A673 (cell line): ENCODE measurements around the gene OR2AT4. TPM values are rescaled to one million over a fixed set of nuclear protein-coding genes. Genes with fewer than 3 reads are reported as not detected.
A peak's percentile ranks its signal among the peaks of the same experiment; 100 is the strongest.

Source experiments
- BruUV-seq: library from RNA; stranded (reverse); fragments of 400-500 nt; replicated peaks from 2 replicates; lab custom pipeline; 2021; lab: Mats Ljungman, UMichigan
- CTCF ChIA-PET: fragments of 300-600 bp; sonication (Branson Sonifier 250); formaldehyde crosslinking; loops from one replicate; lab custom pipeline; 2022; ENCODE audit warnings: antibody characterized with exemption; lab: Charles Lee
- POLR2A ChIA-PET: fragments of 300-600 bp; sonication (Branson Sonifier 250); formaldehyde crosslinking; loops from one replicate; lab custom pipeline; 2022; ENCODE audit warnings: antibody characterized with exemption; ENCODE audit not compliant: low non-redundant PET; lab: Charles Lee
- DNase-seq: peaks from one replicate; pipeline ENCODE4 v3.0.0-alpha.2; 2015; ENCODE audit warnings: low spot score
- H3K27ac ChIP-seq: fragments of 200-600 bp; sonication (generic); 2 replicates; pipeline ENCODE4 v1.5.1; 2016; ENCODE audit warnings: mixed run types, low read depth, mild to moderate bottlenecking, mixed read lengths, antibody characterized with exemption, low read length; ENCODE audit not compliant: poor library complexity, severe bottlenecking
- H3K27me3 ChIP-seq: fragments of 200-600 bp; sonication (generic); replicated peaks from 2 replicates; pipeline ENCODE4 v1.6.1; 2017; ENCODE audit warnings: mixed run types, low read depth, mild to moderate bottlenecking, mixed read lengths, antibody characterized with exemption, low read length; ENCODE audit not compliant: insufficient read depth, poor library complexity
- H3K36me3 ChIP-seq: fragments of 200-600 bp; sonication (generic); 2 replicates; pipeline ENCODE4 v1.6.1; 2016; ENCODE audit warnings: mixed run types, mild to moderate bottlenecking, mixed read lengths, antibody characterized with exemption, low read length; ENCODE audit not compliant: insufficient read depth, poor library complexity, severe bottlenecking
- H3K4me1 ChIP-seq: fragments of 200-600 bp; sonication (generic); 2 replicates; pipeline ENCODE4 v1.6.1; 2017; ENCODE audit warnings: mixed run types, mild to moderate bottlenecking, mixed read lengths, antibody characterized with exemption, low read length; ENCODE audit not compliant: insufficient read depth, poor library complexity, severe bottlenecking
- H3K4me3 ChIP-seq: fragments of 200-600 bp; sonication (generic); 2 replicates; pipeline ENCODE4 v1.5.1; 2016; ENCODE audit warnings: low read depth, mixed run types, mild to moderate bottlenecking, mixed read lengths, low read length; ENCODE audit not compliant: poor library complexity, severe bottlenecking
- H3K9me3 ChIP-seq: fragments of 200-600 bp; sonication (generic); 2 replicates; pipeline ENCODE4 v1.6.1; 2016; ENCODE audit warnings: mixed run types, low read depth, mild to moderate bottlenecking, mixed read lengths, antibody characterized with exemption, low read length; ENCODE audit not compliant: poor library complexity, severe bottlenecking
- EZH2 ChIP-seq: fragments of 200-600 bp; sonication (generic); IDR thresholded peaks from 2 replicates; pipeline ENCODE4 v1.6.1; 2017; ENCODE audit warnings: borderline replicate concordance, low read depth, mild to moderate bottlenecking, mixed read lengths, antibody characterized with exemption, low read length; ENCODE audit not compliant: poor library complexity, severe bottlenecking
- intact Hi-C: fragments of 100-400 bp; cut with micrococcal nuclease; formaldehyde crosslinking; loops from one replicate; pipeline ENCODE4 v1.10.0; 2022; ENCODE audit not compliant: unreplicated experiment
- total RNA-seq: library from RNA; stranded (reverse); gene quantifications from 2 replicates; pipeline ENCODE4 v1.2.3, GENCODE V29; 2021
- TF ChIP-seq, protein P1 (sequence below): fragments of 300-800, 200-600 bp; sonication (generic); conservative IDR thresholded peaks from 2 replicates; pipeline ENCODE4 v1.5.1; 2017; ENCODE audit warnings: low read depth, mild to moderate bottlenecking, antibody characterized with exemption, low read length, moderate library complexity, mixed read lengths

Gene OR2AT4
- total RNA-seq, 1 experiment from 2014 or later = not detected

GRCh38 chr11:75105462-75105925 lies 8.8 kb upstream of the OR2AT4 start:
- peaks cover 3% of the 10 kb centered on the region for H3K27me3 ChIP-seq
- no peak overlapping the region for H3K27ac ChIP-seq
- ChIA-PET POLR2A (no interaction called here), CTCF (no interaction called here)
- H3K36me3 ChIP-seq = no peaks in the 10 kb centered on the region
- no TSS peak for BruUV-seq
- no peaks in the 10 kb centered on the region for H3K4me1 ChIP-seq
- H3K9me3 ChIP-seq = no peaks in the 10 kb centered on the region
- intact Hi-C loops = no loop called here
- DNase-seq = peak; percentile 87
- no peak overlapping the region for H3K4me3 ChIP-seq
- TF ChIP-seq, protein P1, sequence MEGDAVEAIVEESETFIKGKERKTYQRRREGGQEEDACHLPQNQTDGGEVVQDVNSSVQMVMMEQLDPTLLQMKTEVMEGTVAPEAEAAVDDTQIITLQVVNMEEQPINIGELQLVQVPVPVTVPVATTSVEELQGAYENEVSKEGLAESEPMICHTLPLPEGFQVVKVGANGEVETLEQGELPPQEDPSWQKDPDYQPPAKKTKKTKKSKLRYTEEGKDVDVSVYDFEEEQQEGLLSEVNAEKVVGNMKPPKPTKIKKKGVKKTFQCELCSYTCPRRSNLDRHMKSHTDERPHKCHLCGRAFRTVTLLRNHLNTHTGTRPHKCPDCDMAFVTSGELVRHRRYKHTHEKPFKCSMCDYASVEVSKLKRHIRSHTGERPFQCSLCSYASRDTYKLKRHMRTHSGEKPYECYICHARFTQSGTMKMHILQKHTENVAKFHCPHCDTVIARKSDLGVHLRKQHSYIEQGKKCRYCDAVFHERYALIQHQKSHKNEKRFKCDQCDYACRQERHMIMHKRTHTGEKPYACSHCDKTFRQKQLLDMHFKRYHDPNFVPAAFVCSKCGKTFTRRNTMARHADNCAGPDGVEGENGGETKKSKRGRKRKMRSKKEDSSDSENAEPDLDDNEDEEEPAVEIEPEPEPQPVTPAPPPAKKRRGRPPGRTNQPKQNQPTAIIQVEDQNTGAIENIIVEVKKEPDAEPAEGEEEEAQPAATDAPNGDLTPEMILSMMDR = no peak
- no peak for TF ChIP-seq EZH2

DNA sequence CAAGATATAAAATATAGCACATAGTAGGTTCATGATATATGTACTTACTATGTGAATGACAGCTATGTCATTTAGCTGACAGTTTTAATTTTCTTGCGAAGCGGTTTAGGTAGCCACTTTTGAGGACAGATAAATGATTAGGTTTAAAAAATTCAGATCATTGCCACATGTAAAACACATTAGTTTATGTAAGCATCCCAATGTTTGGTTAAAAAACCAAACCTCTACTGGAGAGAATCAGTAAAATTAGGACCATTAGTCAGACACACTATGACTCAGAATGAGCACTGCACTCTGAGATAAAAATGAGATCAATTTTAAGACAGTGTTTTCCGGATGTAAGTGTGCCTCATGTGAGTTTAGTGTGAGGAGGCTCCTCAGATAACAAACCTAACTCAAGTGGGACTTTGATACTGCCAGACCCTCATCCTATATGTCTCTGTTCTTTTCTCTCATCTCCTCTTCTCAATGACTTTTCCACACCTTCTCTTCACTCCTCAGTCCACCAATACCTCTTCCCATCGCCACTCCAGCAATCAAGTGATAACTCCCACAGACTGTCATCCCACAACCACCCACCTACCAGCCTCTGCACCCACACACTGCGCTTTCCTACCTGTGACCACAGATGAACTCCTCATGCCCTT lies 6.8 kb upstream of the OR2AT4 start:
- peak; percentile 12 for DNase-seq
- no peaks in the 10 kb centered on the region for H3K36me3 ChIP-seq
- no peak overlapping the region for H3K4me3 ChIP-seq
- peaks cover 3% of the 10 kb centered on the region for H3K27me3 ChIP-seq
- no peak overlapping the region for H3K27ac ChIP-seq
- intact Hi-C loops = no loop called here
- BruUV-seq = no TSS peak
- CTCF ChIA-PET = interaction anchor here (0.6 kb wide), 1 partner anchor 177 kb away, joined by 3 read pairs; no protein-coding TSS in a partner anchor
- H3K4me1 ChIP-seq = no peaks in the 10 kb centered on the region
- TF ChIP-seq, protein P1 = no peak
- no peak for TF ChIP-seq EZH2
- POLR2A ChIA-PET = no interaction called here
- no peaks in the 10 kb centered on the region for H3K9me3 ChIP-seq

GRCh38 chr11:75101424-75102128 lies 4.9 kb upstream of the OR2AT4 start:
- ChIA-PET CTCF (no interaction called here), POLR2A (no interaction called here)
- no peak overlapping the region for H3K4me3 ChIP-seq
- peaks cover 3% of the 10 kb centered on the region for H3K27me3 ChIP-seq
- no peak for TF ChIP-seq EZH2
- TF ChIP-seq, protein P1 = no peak
- intact Hi-C loops = no loop called here
- no peaks in the 10 kb centered on the region for H3K9me3 ChIP-seq
- no peak overlapping the region for H3K27ac ChIP-seq
- DNase-seq = no peak
- H3K4me1 ChIP-seq = no peaks in the 10 kb centered on the region
- BruUV-seq = no TSS peak
- no peaks in the 10 kb centered on the region for H3K36me3 ChIP-seq
